DND-41 (cell line): Measurements from ENCODE around the gene TEAD1.

ENCODE experiments used
- CTCF ChIP-seq: IDR thresholded peaks from 2 replicates; pipeline ENCODE4 v1.5.1; 2012; ENCODE audit warnings: borderline replicate concordance, low read length, moderate library complexity, mild to moderate bottlenecking; ENCODE audit not compliant: poor library complexity, severe bottlenecking; ENCODE audit errors: extremely low read depth
- EZH2 ChIP-seq: IDR thresholded peaks from 3 replicates; pipeline ENCODE4 v1.6.1; 2012; ENCODE audit warnings: borderline replicate concordance, low read depth, mild to moderate bottlenecking, moderate library complexity, low read length, inconsistent platforms; ENCODE audit not compliant: severe bottlenecking

GRCh38 chr11:12729941-12730340 lies 55.7 kb downstream of the TEAD1 start:
- TF ChIP-seq CTCF (no peak), EZH2 (no peak)
